Prostate gland (tissue), 2 donors: Measurements from ENCODE around the gene HDAC4.

Source experiments
- POLR2A ChIP-seq: fragments of 450-650 bp; IDR thresholded peaks from one replicate; pipeline ENCODE4 v1.6.1; 2016; ENCODE audit warnings: antibody characterized with exemption, mild to moderate bottlenecking
- TF ChIP-seq, protein P1 (sequence below), 4 experiments: fragments of 200-600 bp in 2 of 4; fragments of 450-650 bp in 2 of 4; sonication (generic) in 2 of 4; IDR thresholded peaks; 1 replicate in 3 of 4; 2 replicates in 1 of 4; pipeline ENCODE4 v1.5.1; 2016 to 2019; ENCODE audit warnings: antibody characterized with exemption in 4 of 4, mild to moderate bottlenecking in 2 of 4, moderate library complexity in 2 of 4

DNA sequence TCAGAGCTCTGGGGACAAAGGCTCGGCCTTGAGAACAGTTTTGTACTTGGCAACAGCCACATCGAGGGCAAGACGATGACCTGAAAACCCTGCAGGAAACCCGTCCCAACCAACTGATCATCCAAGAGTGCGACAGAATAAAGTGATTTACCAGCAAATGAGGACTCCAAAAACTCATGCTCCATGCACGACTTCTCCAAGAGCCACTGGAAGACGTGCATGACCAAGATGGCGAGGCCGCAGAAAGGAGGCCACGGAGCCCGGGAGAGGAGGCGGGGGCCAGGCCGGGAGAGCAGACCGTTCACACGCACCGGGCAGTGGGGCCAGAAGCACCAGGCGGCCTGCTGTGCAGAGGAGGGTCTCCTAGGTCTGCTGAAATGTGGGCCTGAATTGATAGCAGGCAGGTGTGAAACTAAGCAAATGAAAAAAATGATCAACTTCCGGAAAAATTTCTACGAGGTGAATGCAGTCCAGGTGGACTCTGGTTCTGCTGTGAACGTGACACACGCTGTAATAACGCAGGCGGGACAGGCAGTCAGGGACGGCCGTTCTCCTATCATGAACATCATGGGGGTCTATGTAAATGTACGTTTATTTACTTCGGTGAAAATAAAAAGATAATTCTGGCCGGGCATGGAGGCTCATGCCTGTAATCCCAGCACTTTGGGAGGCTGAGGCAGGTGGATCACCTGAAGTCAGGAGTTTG lies 252.2 kb downstream of the HDAC4 start:
- TF ChIP-seq POLR2A, result no peak
- TF ChIP-seq, protein P1, sequence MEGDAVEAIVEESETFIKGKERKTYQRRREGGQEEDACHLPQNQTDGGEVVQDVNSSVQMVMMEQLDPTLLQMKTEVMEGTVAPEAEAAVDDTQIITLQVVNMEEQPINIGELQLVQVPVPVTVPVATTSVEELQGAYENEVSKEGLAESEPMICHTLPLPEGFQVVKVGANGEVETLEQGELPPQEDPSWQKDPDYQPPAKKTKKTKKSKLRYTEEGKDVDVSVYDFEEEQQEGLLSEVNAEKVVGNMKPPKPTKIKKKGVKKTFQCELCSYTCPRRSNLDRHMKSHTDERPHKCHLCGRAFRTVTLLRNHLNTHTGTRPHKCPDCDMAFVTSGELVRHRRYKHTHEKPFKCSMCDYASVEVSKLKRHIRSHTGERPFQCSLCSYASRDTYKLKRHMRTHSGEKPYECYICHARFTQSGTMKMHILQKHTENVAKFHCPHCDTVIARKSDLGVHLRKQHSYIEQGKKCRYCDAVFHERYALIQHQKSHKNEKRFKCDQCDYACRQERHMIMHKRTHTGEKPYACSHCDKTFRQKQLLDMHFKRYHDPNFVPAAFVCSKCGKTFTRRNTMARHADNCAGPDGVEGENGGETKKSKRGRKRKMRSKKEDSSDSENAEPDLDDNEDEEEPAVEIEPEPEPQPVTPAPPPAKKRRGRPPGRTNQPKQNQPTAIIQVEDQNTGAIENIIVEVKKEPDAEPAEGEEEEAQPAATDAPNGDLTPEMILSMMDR (IDR thresholded peaks at IDR 0.05), result no peak
